Activated T-cell treated with anti-CD3 and anti-CD28 coated beads, Interleukin-2, amount 50 U/mL, for 24 hours (primary cell): ENCODE measurements around the gene SEMA4D.
"Not testable (repeated sequence)": the region's sequence is repeated elsewhere in the genome, so short reads cannot be mapped to it uniquely, and the experiment has no call there.

ENCODE experiments used
- DNase-seq: peaks from one replicate; pipeline ENCODE4 v3.0.0-alpha.2; 2020
- H3K27ac Mint-ChIP-seq: 2 replicates; pipeline ENCODE4 v1.8.0; 2020; ENCODE audit warnings: mild to moderate bottlenecking, mixed read lengths
- H3K27me3 Mint-ChIP-seq: 2 replicates; pipeline ENCODE4 v1.8.0; 2020; ENCODE audit warnings: mixed read lengths
- H3K36me3 Mint-ChIP-seq: 2 replicates; pipeline ENCODE4 v1.8.0; 2020; ENCODE audit warnings: low read depth, mixed read lengths
- H3K4me1 Mint-ChIP-seq: 2 replicates; pipeline ENCODE4 v1.8.0; 2020; ENCODE audit warnings: low read depth, mixed read lengths
- H3K4me3 Mint-ChIP-seq: 2 replicates; pipeline ENCODE4 v1.8.0; 2020; ENCODE audit warnings: mild to moderate bottlenecking, moderate library complexity, mixed read lengths
- H3K9me3 Mint-ChIP-seq: 2 replicates; pipeline ENCODE4 v1.8.0; 2020; ENCODE audit warnings: mixed read lengths

The SEMA4D gene

DNA sequence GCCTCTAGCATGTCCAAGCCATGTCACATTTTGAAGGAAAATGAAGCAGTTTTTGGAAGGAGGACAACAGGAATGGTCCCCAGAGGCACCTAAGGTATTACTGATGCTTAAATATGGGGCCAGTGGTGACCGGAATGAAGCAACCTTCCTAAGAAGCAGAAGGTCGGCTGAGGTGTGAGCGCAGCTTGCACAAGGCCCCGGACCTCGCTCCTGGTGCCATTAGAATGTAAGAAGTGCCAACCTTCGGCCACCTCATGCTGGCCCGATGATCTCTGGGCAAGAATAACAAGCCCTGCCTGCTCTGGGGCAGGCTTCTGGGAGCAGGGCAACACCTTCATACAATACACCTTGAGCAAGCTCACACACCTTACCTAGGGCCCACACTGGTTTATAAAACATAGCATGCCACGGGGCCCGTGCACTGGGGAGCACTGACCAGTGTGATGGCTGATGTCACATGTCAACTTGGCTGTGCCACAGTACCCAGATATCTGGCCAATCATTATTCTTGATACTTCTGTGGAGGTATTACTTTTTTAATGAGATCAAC is 21.9 kb downstream of the SEMA4D start:
- peak; percentile 34 for DNase-seq
- Mint-ChIP-seq H3K4me1 (peaks cover 91% of the 10 kb centered on the region), H3K27ac (peak overlapping the region; percentile 96), H3K36me3 (peaks cover 90% of the 10 kb centered on the region), H3K9me3 (peaks cover 3% of the 10 kb centered on the region), H3K27me3 (no peaks in the 10 kb centered on the region), H3K4me3 (peak overlapping the region; percentile 87)

DNA sequence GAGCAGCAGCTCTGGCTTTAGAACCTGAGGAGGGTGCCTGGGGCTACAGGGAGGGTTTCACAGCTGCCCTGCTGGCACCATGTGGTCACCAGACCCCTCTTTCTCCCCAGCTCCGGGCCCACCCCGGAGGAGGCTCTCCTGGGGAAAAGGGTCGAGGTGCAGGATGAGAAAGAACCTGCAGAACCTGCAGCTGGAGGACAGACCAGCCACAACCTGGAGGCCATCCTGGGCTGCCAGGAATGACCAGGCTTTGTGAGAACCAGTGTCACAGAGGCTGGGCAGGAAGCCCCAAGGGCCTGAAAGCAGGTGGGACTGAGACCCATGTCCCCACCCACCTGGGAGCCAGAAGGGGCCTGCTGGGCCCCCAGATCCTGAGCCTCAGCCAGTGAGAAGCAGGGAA is 23.0 kb downstream of the SEMA4D start:
- peak overlapping the region; percentile 87 for H3K4me3 Mint-ChIP-seq
- peak; percentile 33 for DNase-seq
- peak overlapping the region; percentile 96 for H3K27ac Mint-ChIP-seq
- peaks cover 3% of the 10 kb centered on the region for H3K9me3 Mint-ChIP-seq
- peaks cover 96% of the 10 kb centered on the region for H3K36me3 Mint-ChIP-seq
- H3K4me1 Mint-ChIP-seq, result peaks cover 96% of the 10 kb centered on the region
- no peaks in the 10 kb centered on the region for H3K27me3 Mint-ChIP-seq

GRCh38 chr9:89473762-89474469 is 24.0 kb downstream of the SEMA4D start:
- Mint-ChIP-seq H3K4me1 (peaks cover 96% of the 10 kb centered on the region), H3K27ac (peak overlapping the region; percentile 96), H3K9me3 (no peaks in the 10 kb centered on the region), H3K36me3 (peaks cover 96% of the 10 kb centered on the region), H3K4me3 (peak overlapping the region; percentile 39), H3K27me3 (no peaks in the 10 kb centered on the region)
- peak; percentile 30 for DNase-seq

DNA sequence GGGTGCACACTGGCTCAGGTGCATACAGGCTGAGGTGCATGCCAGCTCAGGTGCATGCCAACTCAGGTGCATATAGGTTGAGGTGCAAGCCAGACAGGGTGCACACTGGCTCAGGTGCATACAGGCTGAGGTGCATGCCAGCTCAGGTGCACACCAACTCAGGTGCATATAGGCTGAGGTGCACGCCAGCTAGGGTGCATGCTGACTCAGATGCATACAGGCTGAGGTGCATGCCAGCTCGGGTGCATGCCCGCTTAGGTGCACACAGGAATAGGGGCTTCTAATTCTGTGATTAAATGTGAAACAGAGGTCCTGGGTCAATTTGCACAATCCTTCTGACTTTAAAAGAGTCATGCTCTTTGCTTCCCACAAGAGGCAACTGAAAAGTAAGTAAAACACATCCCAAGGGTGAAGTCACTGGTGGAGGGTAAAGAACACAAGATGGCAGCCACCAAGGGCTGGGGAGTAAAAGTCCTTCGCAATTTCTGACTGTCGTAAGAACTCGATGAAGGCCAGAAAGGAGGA is 26.1 kb downstream of the SEMA4D start:
- Mint-ChIP-seq H3K36me3 (peaks cover 95% of the 10 kb centered on the region), H3K4me1 (peaks cover 96% of the 10 kb centered on the region), H3K27ac (peak overlapping the region; percentile 96), H3K4me3 (peak overlapping the region; percentile 40)
- not testable (repeated sequence) for H3K9me3 Mint-ChIP-seq, H3K27me3 Mint-ChIP-seq
- peak; percentile 34 for DNase-seq

DNA sequence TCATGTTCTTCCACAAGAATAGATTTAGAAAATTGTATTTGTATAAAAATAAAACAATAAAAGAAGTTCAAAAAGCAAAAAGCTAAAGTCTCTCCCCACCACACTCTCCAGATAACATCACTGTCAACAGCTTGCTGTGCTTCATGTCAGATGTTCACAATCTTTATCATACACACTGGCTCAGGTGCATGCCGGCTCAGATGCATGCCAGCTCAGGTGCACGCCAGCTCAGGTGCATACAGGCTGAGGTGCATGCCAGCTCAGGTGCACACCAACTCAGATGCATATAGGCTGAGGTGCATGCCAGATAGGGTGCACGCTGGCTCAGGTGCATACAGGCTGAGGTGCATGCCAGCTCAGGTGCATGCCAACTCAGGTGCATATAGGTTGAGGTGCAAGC is 26.5 kb downstream of the SEMA4D start:
- Mint-ChIP-seq H3K36me3 (peaks cover 94% of the 10 kb centered on the region), H3K27ac (peak overlapping the region; percentile 81), H3K4me3 (peak overlapping the region; percentile 11), H3K4me1 (peaks cover 96% of the 10 kb centered on the region), H3K27me3 (no peaks in the 10 kb centered on the region), H3K9me3 (no peaks in the 10 kb centered on the region)
- peak; percentile 28 for DNase-seq

DNA sequence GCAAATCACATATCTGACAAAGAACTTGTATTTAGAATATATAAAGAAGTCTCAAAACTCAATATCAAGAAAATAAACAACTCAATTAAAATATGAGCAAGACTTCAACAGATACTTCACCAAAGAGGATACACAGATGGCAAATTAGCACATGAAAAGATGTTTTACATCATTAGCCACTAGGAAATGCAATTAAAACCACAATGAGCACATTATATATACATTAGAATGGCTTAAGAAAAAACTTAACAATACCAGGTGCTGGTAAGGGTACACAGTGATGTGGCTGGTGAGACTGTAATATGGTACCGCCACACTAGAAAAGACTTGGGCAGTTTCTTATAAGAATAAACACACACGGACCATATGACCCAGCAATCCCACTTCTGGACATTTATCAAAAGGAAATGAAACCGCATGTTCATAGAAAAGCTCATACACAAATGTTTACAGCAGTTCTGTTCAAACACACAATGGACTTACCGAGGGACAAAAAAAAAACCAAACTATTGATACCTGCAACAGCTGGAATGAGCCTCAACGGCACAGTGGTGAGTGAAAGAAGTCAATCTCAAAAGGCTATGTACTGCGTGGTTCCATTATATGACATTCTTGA is 27.6 kb downstream of the SEMA4D start:
- peak; percentile 1 for DNase-seq
- H3K9me3 Mint-ChIP-seq, result no peaks in the 10 kb centered on the region
- H3K27ac Mint-ChIP-seq, result peak overlapping the region; percentile 99
- no peaks in the 10 kb centered on the region for H3K27me3 Mint-ChIP-seq
- peaks cover 94% of the 10 kb centered on the region for H3K36me3 Mint-ChIP-seq
- peaks cover 96% of the 10 kb centered on the region for H3K4me1 Mint-ChIP-seq
- peak overlapping the region; percentile 69 for H3K4me3 Mint-ChIP-seq

DNA sequence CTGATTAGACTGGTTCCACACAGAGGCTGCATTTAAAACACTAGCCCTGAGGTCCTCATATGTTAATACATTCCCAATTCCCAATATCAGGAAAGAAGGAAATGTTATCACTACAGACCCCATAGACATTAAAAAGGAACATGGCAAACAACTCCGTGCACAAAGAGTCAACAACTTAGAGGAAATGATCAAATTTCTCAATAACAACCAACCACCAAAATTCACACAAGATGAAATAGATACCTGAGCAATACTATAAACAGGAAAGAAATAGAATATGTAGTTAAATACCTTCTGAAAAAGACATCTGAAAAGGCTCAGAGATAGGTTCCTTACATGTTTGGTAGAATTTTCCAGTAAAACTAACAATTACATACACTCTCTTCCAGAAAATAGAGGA is 28.9 kb downstream of the SEMA4D start:
- Mint-ChIP-seq H3K9me3 (no peaks in the 10 kb centered on the region), H3K4me3 (peak overlapping the region; percentile 69), H3K27me3 (no peaks in the 10 kb centered on the region), H3K36me3 (peaks cover 94% of the 10 kb centered on the region), H3K27ac (peak overlapping the region; percentile 99), H3K4me1 (peaks cover 96% of the 10 kb centered on the region)
- DNase-seq, result no peak

DNA sequence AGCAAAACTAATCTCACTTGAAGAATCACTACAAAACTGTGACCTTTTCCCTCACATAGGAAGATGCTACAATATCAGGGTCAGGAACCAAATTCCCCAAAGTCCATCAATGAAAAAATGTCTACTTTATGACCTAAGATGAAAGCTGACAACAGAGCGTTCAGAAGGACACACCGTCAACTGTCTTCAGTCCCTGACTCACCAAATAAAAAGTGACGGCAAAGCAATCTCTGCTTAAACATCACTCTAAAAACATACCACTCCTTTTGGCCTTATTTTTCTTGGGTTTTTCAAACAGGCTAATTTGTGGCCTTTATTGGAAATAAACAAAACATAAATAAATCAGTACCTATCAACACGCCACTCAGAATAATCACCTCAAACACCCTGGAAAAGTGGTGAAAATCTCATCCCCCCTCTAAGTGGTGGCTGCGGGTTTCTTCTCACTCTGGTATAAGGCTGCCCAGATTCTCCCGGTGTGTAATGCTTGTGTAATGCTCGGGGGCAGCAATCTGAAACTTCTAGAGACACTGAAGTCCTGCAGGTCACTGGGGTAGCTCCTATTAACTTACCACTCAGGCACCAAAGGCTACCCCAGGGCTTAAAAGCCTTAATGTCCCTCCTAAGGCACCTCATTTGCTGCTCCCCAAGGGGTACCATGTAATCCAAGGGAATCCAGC is 29.5 kb downstream of the SEMA4D start:
- peak overlapping the region; percentile 99 for H3K27ac Mint-ChIP-seq
- H3K36me3 Mint-ChIP-seq, result peaks cover 94% of the 10 kb centered on the region
- peaks cover 96% of the 10 kb centered on the region for H3K4me1 Mint-ChIP-seq
- peak overlapping the region; percentile 69 for H3K4me3 Mint-ChIP-seq
- H3K27me3 Mint-ChIP-seq, result no peaks in the 10 kb centered on the region
- no peaks in the 10 kb centered on the region for H3K9me3 Mint-ChIP-seq
- peak; percentile 32 for DNase-seq

DNA sequence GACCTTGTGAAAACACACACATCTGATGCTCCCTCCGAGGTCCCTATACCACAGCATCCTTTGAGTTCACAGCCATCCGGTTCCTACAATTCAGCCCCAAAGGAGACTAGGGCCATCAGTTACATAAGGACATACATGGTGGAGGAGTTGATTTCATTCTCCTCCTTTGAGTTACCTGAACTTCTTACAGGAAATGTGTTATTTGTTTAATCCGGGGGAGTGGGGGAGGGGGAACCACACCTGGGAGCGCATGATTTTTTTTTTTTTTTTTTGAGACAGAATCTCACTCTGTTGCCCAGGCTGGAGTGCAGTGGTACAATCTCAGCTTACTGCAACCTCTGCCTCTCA is 30.7 kb downstream of the SEMA4D start:
- H3K4me1 Mint-ChIP-seq, result peaks cover 96% of the 10 kb centered on the region
- H3K27ac Mint-ChIP-seq, result peak overlapping the region; percentile 99
- DNase-seq, result no peak
- H3K36me3 Mint-ChIP-seq, result peaks cover 94% of the 10 kb centered on the region
- H3K9me3 Mint-ChIP-seq, result no peaks in the 10 kb centered on the region
- peak overlapping the region; percentile 77 for H3K4me3 Mint-ChIP-seq
- no peaks in the 10 kb centered on the region for H3K27me3 Mint-ChIP-seq

- Mint-ChIP-seq H3K4me3 (peak overlapping the region; percentile 77), H3K36me3 (peaks cover 95% of the 10 kb centered on the region), H3K9me3 (no peaks in the 10 kb centered on the region), H3K27ac (peak overlapping the region; percentile 99), H3K4me1 (peaks cover 97% of the 10 kb centered on the region), H3K27me3 (no peaks in the 10 kb centered on the region)
- peak; percentile 77 for DNase-seq
These were observed 31.2 kb downstream of the SEMA4D start for GRCh38 chr9:89466451-89467277.

DNA sequence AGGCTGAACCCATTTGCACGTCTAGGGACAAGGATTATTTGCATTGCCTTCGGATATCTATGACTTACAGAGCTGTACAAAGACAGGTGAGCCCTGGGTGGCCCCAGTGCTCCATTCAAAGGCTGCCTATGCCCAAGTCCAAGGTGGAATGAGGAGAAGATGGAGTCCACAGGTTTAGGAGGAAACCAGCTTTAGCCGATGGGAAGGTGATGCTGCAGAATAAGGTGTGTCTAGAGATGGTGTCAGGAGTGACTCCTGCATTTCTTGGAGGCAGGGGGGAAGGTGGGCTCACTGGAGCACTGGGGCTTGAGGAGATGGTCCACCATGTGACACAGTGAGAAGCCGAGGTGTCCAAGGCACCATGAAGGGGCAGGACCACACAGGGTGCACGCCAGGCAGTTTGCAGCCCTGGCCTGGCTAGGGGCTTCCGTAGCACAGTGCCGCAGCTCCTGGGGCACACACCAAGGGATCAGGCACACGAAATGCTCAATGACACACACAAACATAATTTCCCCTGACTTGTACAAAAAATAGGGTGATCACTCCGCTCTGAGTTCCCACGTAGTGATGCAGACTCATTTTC is 32.1 kb downstream of the SEMA4D start:
- Mint-ChIP-seq H3K27ac (peak overlapping the region; percentile 99), H3K4me3 (peak overlapping the region; percentile 77), H3K4me1 (peaks cover 97% of the 10 kb centered on the region), H3K27me3 (no peaks in the 10 kb centered on the region), H3K9me3 (no peaks in the 10 kb centered on the region), H3K36me3 (peaks cover 95% of the 10 kb centered on the region)
- DNase-seq, result no peak

- no peak for DNase-seq
- Mint-ChIP-seq H3K36me3 (peaks cover 95% of the 10 kb centered on the region), H3K4me3 (peak overlapping the region; percentile 77), H3K4me1 (peaks cover 97% of the 10 kb centered on the region), H3K9me3 (no peaks in the 10 kb centered on the region), H3K27me3 (no peaks in the 10 kb centered on the region), H3K27ac (peak overlapping the region; percentile 99)
These were observed 32.9 kb downstream of the SEMA4D start for GRCh38 chr9:89465001-89465451.

GRCh38 chr9:89464300-89464901 is 33.5 kb downstream of the SEMA4D start:
- Mint-ChIP-seq H3K27ac (peak overlapping the region; percentile 99), H3K4me3 (peak overlapping the region; percentile 77), H3K27me3 (no peaks in the 10 kb centered on the region), H3K9me3 (no peaks in the 10 kb centered on the region), H3K36me3 (peaks cover 95% of the 10 kb centered on the region), H3K4me1 (peaks cover 97% of the 10 kb centered on the region)
- DNase-seq, result peak; percentile 49
